ENCODE data around the gene APOL3. TPM values are rescaled to one million over a fixed set of nuclear protein-coding genes. Genes with fewer than 3 reads are reported as not detected.

Gene APOL3
- total and polyA plus RNA-seq, 12 donors = 8.9 to 123 (median 29.0) TPM

- Histone ChIP-seq H3K27me3 (no peaks in the 10 kb centered on the region), H3K36me3 (replicated peaks in 1 of 2) (no peaks in the 10 kb centered on the region), H3K4me1 (replicated peaks in 1 of 2) (no peaks in the 10 kb centered on the region), H3K9me3 (replicated peaks in 1 of 3) (no peaks in the 10 kb centered on the region), H3K27ac (no peak overlapping the region), H3K4me3 (no peak overlapping the region)
- TF ChIP-seq POLR2A (IDR thresholded peaks at IDR 0.05) (no peak), CTCF (IDR thresholded peaks at IDR 0.05) (no peak)
- intact Hi-C loops (cut with DNase I) = loop anchor here in 1 of 2 donors (5.0 kb wide), 1 partner anchor 36 kb away; no protein-coding TSS in a partner anchor
- 87 to 92% (median 89%) methylated on average over 6 to 7 of the region's 7 CpGs for WGBS, 4 donors
- no peak for DNase-seq
These were observed 22.9 kb upstream of the APOL3 start for GRCh38 chr22:36183446-36183845.

- no peaks in the 10 kb centered on the region for H3K4me1 ChIP-seq (replicated peaks in 1 of 2)
- intact Hi-C loops (cut with DNase I) = loop anchor here in 1 of 2 donors (5.0 kb wide), 1 partner anchor 36 kb away; no protein-coding TSS in a partner anchor
- no peaks in the 10 kb centered on the region for H3K9me3 ChIP-seq (replicated peaks in 1 of 3)
- H3K36me3 ChIP-seq (replicated peaks in 1 of 2) = no peaks in the 10 kb centered on the region
- TF ChIP-seq POLR2A (IDR thresholded peaks at IDR 0.05) = no peak
- TF ChIP-seq CTCF (IDR thresholded peaks at IDR 0.05) = no peak
- no peak overlapping the region for H3K27ac ChIP-seq
- no peak for DNase-seq
- no peak overlapping the region for H3K4me3 ChIP-seq
- H3K27me3 ChIP-seq = no peaks in the 10 kb centered on the region
- WGBS, 4 donors = 92 to 100% (median 96%) methylated on average over 6 of the region's 6 CpGs
These were observed 22.3 kb upstream of the APOL3 start for GRCh38 chr22:36182857-36183256.

- Histone ChIP-seq H3K27ac (no peak overlapping the region), H3K4me1 (replicated peaks in 1 of 2) (no peaks in the 10 kb centered on the region), H3K36me3 (replicated peaks in 1 of 2) (no peaks in the 10 kb centered on the region), H3K27me3 (no peaks in the 10 kb centered on the region), H3K4me3 (no peak overlapping the region), H3K9me3 (replicated peaks in 1 of 3) (no peaks in the 10 kb centered on the region)
- no peak for TF ChIP-seq CTCF (IDR thresholded peaks at IDR 0.05)
- TF ChIP-seq POLR2A (IDR thresholded peaks at IDR 0.05) = no peak
- DNase-seq = no peak
- 54 to 82% (median 72%) methylated on average over 7 of the region's 7 CpGs for WGBS, 4 donors
- intact Hi-C loops (cut with DNase I) = loop anchor here in 1 of 2 donors (5.0 kb wide), 1 partner anchor 35 kb away; no protein-coding TSS in a partner anchor
These were observed 21.5 kb upstream of the APOL3 start for GRCh38 chr22:36182056-36182455.

- no peak for TF ChIP-seq CTCF (IDR thresholded peaks at IDR 0.05)
- TF ChIP-seq POLR2A (IDR thresholded peaks at IDR 0.05) = no peak
- WGBS, 4 donors = 65 to 100% (median 79%) methylated on average over 4 to 6 of the region's 6 CpGs
- no peaks in the 10 kb centered on the region for H3K36me3 ChIP-seq (replicated peaks in 1 of 2)
- intact Hi-C loops (cut with DNase I) = loop anchor here in 1 of 2 donors (5.0 kb wide), 1 partner anchor 34 kb away; no protein-coding TSS in a partner anchor
- no peaks in the 10 kb centered on the region for H3K4me1 ChIP-seq (replicated peaks in 1 of 2)
- H3K4me3 ChIP-seq = no peak overlapping the region
- no peaks in the 10 kb centered on the region for H3K27me3 ChIP-seq
- peak in 1 of 7 donors; percentile 52 for DNase-seq
- H3K27ac ChIP-seq = no peak overlapping the region
- no peaks in the 10 kb centered on the region for H3K9me3 ChIP-seq (replicated peaks in 1 of 3)
These were observed 20.4 kb upstream of the APOL3 start for GRCh38 chr22:36180928-36181327.

All from adrenal gland (tissue), 12 donors.